Natural killer cell (primary cell): ENCODE measurements around the gene HHAT. TPM values are rescaled to one million over a fixed set of nuclear protein-coding genes. Genes with fewer than 3 reads are reported as not detected.

Experiments
- ATAC-seq, 3 donors: fragments of 150-1000 bp in 2 of 3; fragments of 200-7000 bp in 1 of 3; cut with Tn5 transposase; 1 replicate in 1 of 3; 2 replicates in 2 of 3; pipeline ENCODE4 v1.10.0; 2021; ENCODE audit warnings: mild to moderate bottlenecking in 2 of 3, moderate library complexity in 2 of 3
- DNase-seq, 2 donors: peaks; one replicate each; pipeline versions ENCODE4 v3.0.0 to v3.0.0-alpha.2; 2013 to 2021; ENCODE audit warnings: mixed read lengths in 1 of 2
- H3K27ac ChIP-seq: one replicate; pipeline ENCODE4 v1.5.1; 2013; ENCODE audit warnings: mild to moderate bottlenecking, low read length
- H3K27me3 ChIP-seq: one replicate; pipeline ENCODE4 v1.6.1; 2013; ENCODE audit warnings: low read length; ENCODE audit not compliant: control insufficient read depth, insufficient read depth
- H3K36me3 ChIP-seq: one replicate; pipeline ENCODE4 v1.6.1; 2013; ENCODE audit warnings: low read length; ENCODE audit not compliant: control insufficient read depth, insufficient read depth
- H3K4me1 ChIP-seq: one replicate; pipeline ENCODE4 v1.6.1; 2013; ENCODE audit warnings: low read length; ENCODE audit not compliant: control insufficient read depth, insufficient read depth
- H3K4me3 ChIP-seq: one replicate; pipeline ENCODE4 v1.5.1; 2013; ENCODE audit warnings: low read length
- H3K9me3 ChIP-seq: one replicate; pipeline ENCODE4 v1.6.1; 2013; ENCODE audit warnings: low read length; ENCODE audit not compliant: control insufficient read depth, insufficient read depth
- H3K27ac Mint-ChIP-seq, 2 donors: one replicate each; pipeline ENCODE4 v1.8.0; 2022; ENCODE audit warnings: mild to moderate bottlenecking in 2 of 2, mixed read lengths in 2 of 2, moderate library complexity in 1 of 2
- H3K27me3 Mint-ChIP-seq, 2 donors: one replicate each; pipeline ENCODE4 v1.8.0; 2022; ENCODE audit warnings: low read depth in 2 of 2, mixed read lengths in 2 of 2
- H3K36me3 Mint-ChIP-seq: one replicate; pipeline ENCODE4 v1.8.0; 2022; ENCODE audit warnings: mixed read lengths
- H3K4me1 Mint-ChIP-seq, 2 donors: one replicate each; pipeline ENCODE4 v1.8.0; 2022; ENCODE audit warnings: mixed read lengths in 2 of 2
- H3K4me3 Mint-ChIP-seq: one replicate; pipeline ENCODE4 v1.8.0; 2022; ENCODE audit warnings: mild to moderate bottlenecking, moderate library complexity, mixed read lengths
- H3K9me3 Mint-ChIP-seq, 2 donors: one replicate each; pipeline ENCODE4 v1.8.0; 2022; ENCODE audit warnings: mixed read lengths in 2 of 2
- WGBS: methylation state at CpG from one replicate; pipeline ENCODE4 v1.1.7; 2013; ENCODE audit warnings: missing lambda C conversion rate; ENCODE audit not compliant: insufficient coverage; 5-methylcytosine and 5-hydroxymethylcytosine counted together
- intact Hi-C: fragments of 100-400 bp; cut with micrococcal nuclease; formaldehyde crosslinking; loops from one replicate; pipeline ENCODE4 v1.14.2; 2022
- total RNA-seq, 4 donors: library from RNA; stranded (reverse); fragments of 120-200 nt in 1 of 4; gene quantifications; one replicate each; pipeline versions ENCODE4 v1.2.3 to v1.2.4, GENCODE V29; 2013 to 2022
- TF ChIP-seq, protein P1 (sequence below): fragments of 200-600 bp; IDR thresholded peaks from one replicate; pipeline ENCODE4 v1.8.0; 2022; ENCODE audit warnings: antibody characterized with exemption

Gene HHAT
- total RNA-seq, 3 donors from 2014 or later (not counting 1 experiment from before 2014, with no cell fraction given), result 0.79 to 1.1 (median 0.82) TPM

DNA sequence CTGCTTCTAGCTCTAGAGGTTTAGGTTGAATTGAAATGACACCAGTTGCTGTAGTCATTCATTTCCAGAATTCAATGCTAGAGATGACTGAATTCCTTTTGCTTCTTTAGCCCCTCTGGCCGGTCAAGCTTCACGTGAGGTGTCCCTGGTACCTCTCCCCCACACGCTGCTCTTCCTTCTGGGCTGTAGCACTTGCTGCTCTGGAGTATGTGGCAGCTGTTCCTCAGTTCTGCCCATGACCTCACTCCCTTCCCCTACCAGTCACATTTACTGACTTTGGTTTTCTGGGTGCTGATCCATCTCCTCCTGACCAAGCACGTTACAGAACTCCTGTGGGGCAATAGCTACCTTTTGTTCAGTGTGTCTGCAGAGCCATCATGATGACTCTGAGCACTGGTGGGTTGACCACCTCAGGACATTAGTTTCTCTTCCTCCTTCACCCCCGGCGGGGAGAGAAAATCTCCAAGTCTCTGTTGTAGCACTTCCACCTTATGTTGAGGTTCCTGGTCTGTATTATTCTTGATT is 128.1 kb downstream of the HHAT start:
- H3K4me3 ChIP-seq, result no peak overlapping the region
- no peak for ATAC-seq
- no peak overlapping the region for H3K27ac Mint-ChIP-seq
- no peaks in the 10 kb centered on the region for H3K27me3 ChIP-seq
- peaks cover 2 to 6% of the 10 kb centered on the region in 2 donors for H3K27me3 Mint-ChIP-seq
- H3K27ac ChIP-seq, result no peak overlapping the region
- TF ChIP-seq, protein P1, sequence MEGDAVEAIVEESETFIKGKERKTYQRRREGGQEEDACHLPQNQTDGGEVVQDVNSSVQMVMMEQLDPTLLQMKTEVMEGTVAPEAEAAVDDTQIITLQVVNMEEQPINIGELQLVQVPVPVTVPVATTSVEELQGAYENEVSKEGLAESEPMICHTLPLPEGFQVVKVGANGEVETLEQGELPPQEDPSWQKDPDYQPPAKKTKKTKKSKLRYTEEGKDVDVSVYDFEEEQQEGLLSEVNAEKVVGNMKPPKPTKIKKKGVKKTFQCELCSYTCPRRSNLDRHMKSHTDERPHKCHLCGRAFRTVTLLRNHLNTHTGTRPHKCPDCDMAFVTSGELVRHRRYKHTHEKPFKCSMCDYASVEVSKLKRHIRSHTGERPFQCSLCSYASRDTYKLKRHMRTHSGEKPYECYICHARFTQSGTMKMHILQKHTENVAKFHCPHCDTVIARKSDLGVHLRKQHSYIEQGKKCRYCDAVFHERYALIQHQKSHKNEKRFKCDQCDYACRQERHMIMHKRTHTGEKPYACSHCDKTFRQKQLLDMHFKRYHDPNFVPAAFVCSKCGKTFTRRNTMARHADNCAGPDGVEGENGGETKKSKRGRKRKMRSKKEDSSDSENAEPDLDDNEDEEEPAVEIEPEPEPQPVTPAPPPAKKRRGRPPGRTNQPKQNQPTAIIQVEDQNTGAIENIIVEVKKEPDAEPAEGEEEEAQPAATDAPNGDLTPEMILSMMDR, result no peak
- no peaks in the 10 kb centered on the region for H3K36me3 Mint-ChIP-seq
- 74% methylated on average over 6 of the region's 6 CpGs for WGBS
- no peaks in the 10 kb centered on the region for H3K9me3 Mint-ChIP-seq
- no peaks in the 10 kb centered on the region for H3K4me1 Mint-ChIP-seq
- H3K36me3 ChIP-seq, result no peaks in the 10 kb centered on the region
- intact Hi-C loops, result no loop called here
- no peaks in the 10 kb centered on the region for H3K9me3 ChIP-seq
- DNase-seq, result no peak
- no peaks in the 10 kb centered on the region for H3K4me1 ChIP-seq
- H3K4me3 Mint-ChIP-seq, result no peak overlapping the region

DNA sequence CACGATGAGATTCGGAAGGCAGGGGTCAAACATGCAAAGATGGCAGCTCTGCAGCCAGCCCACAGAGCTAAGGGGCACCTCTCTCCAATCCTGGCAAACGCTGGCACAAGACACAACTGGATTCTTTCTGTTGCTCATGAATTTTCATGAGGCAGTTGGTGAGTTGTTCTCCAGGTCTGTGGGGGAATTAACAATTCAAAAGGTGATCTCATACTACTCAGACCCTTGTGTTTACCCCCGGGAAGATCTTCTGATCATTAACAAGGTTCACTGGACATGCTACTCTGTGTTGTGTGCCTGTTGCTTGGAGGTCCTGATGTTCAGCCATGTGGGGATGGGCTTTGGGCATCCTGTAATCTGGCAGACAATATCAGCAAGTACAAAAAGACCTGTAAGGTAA is 128.9 kb downstream of the HHAT start:
- Histone ChIP-seq H3K9me3 (no peaks in the 10 kb centered on the region), H3K4me3 (no peak overlapping the region), H3K27ac (no peak overlapping the region), H3K36me3 (no peaks in the 10 kb centered on the region), H3K27me3 (no peaks in the 10 kb centered on the region), H3K4me1 (no peaks in the 10 kb centered on the region)
- no peaks in the 10 kb centered on the region for H3K4me1 Mint-ChIP-seq
- intact Hi-C loops, result no loop called here
- no peak overlapping the region for H3K27ac Mint-ChIP-seq
- DNase-seq, result no peak
- no peaks in the 10 kb centered on the region for H3K9me3 Mint-ChIP-seq
- no peak overlapping the region for H3K4me3 Mint-ChIP-seq
- 93% methylated on average over 4 of the region's 4 CpGs for WGBS
- no peak for ATAC-seq
- TF ChIP-seq, protein P1, result no peak
- peaks cover 2 to 6% of the 10 kb centered on the region in 2 donors for H3K27me3 Mint-ChIP-seq
- H3K36me3 Mint-ChIP-seq, result no peaks in the 10 kb centered on the region

DNA sequence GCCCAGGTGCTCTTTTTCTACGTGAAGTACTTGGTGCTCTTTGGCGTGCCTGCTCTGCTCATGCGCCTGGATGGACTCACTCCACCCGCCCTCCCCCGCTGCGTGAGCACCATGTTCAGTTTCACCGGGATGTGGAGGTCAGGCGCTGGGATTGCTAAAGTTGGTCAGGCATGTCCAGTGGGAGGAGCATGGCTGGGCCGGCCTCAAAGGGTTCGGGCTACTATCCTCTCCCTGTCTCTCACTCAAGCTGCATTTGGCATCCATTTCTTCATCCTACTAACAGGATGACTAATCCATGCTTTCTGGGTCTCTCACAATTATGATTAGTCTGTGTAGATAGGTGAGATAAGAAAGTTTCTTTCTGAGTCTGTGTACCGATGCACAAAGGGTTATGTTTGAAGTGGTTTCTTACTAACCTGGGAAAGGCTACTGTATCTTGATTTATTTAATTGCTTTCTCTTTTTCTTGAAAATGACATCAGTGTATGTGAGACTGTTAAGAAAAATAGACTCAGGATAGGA is 135.9 kb downstream of the HHAT start:
- H3K4me1 Mint-ChIP-seq, result no peaks in the 10 kb centered on the region
- H3K4me3 Mint-ChIP-seq, result no peak overlapping the region
- Histone ChIP-seq H3K27ac (no peak overlapping the region), H3K36me3 (no peaks in the 10 kb centered on the region), H3K27me3 (no peaks in the 10 kb centered on the region), H3K9me3 (no peaks in the 10 kb centered on the region), H3K4me1 (no peaks in the 10 kb centered on the region), H3K4me3 (no peak overlapping the region)
- H3K36me3 Mint-ChIP-seq, result no peaks in the 10 kb centered on the region
- TF ChIP-seq, protein P1, result no peak
- 90% methylated on average over 11 of the region's 11 CpGs for WGBS
- ATAC-seq, result no peak
- no peaks in the 10 kb centered on the region for H3K9me3 Mint-ChIP-seq
- intact Hi-C loops, result no loop called here
- no peaks in the 10 kb centered on the region for H3K27me3 Mint-ChIP-seq
- H3K27ac Mint-ChIP-seq, result no peak overlapping the region
- no peak for DNase-seq

DNA sequence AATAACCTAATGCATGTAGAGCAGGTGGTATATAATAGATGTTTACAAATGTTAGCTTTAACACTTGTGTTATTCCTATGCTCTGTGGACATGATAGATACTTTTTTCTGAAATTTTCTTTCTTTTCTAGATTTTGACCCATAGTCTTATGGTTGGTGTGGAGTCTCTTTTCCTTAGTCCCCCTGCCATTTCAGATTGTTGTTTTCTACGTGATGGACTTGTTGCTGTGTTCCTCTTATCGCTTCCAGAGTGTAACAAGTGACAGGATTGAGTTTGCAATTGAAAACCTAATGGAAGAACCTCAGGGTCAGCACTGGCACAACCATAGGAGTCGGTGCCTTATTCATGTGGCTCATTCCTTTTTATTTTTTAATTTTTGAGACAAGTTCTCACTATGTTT is 136.4 kb downstream of the HHAT start:
- intact Hi-C loops, result no loop called here
- Mint-ChIP-seq H3K36me3 (no peaks in the 10 kb centered on the region), H3K4me3 (no peak overlapping the region), H3K27ac (no peak overlapping the region), H3K4me1 (no peaks in the 10 kb centered on the region), H3K27me3 (no peaks in the 10 kb centered on the region), H3K9me3 (no peaks in the 10 kb centered on the region)
- TF ChIP-seq, protein P1, result no peak
- DNase-seq (no peak), ATAC-seq (no peak)
- H3K36me3 ChIP-seq, result no peaks in the 10 kb centered on the region
- H3K9me3 ChIP-seq, result no peaks in the 10 kb centered on the region
- H3K27me3 ChIP-seq, result no peaks in the 10 kb centered on the region
- no peak overlapping the region for H3K27ac ChIP-seq
- WGBS, result 83% methylated on average over 3 of the region's 3 CpGs
- H3K4me3 ChIP-seq, result no peak overlapping the region
- no peaks in the 10 kb centered on the region for H3K4me1 ChIP-seq
